ES-I3 (cell line): Measurements from ENCODE around the gene TTC4.

Experiments used
- H3K36me3 ChIP-seq: 2 replicates; pipeline ENCODE4 v1.6.1; 2013; ENCODE audit warnings: mild to moderate bottlenecking, low read length, control low read depth, moderate library complexity; ENCODE audit not compliant: insufficient read depth
- H3K4me1 ChIP-seq: 2 replicates; pipeline ENCODE4 v1.6.1; 2013; ENCODE audit warnings: mild to moderate bottlenecking, control low read depth, low read length; ENCODE audit not compliant: insufficient read depth
- H3K9ac ChIP-seq: 2 replicates; pipeline ENCODE4 v1.6.1; 2013; ENCODE audit warnings: low read depth, mild to moderate bottlenecking, low read length, moderate library complexity
- H3K9me3 ChIP-seq: 2 replicates; pipeline ENCODE4 v1.6.1; 2013; ENCODE audit warnings: mild to moderate bottlenecking, low read length, moderate library complexity; ENCODE audit not compliant: control insufficient read depth, insufficient read depth

The TTC4 gene

GRCh38 chr1:54715493-54716298 lies at the start of gene TTC4:
TSS of gene TTC4 (plus strand) at chr1:54715861. CDS start at chr1:54715909, 48 bp downstream.
- peaks cover 5% of the 10 kb centered on the region; the same call in 1 of the 2 replicates for H3K36me3 ChIP-seq
- peaks cover 2% of the 10 kb centered on the region; the same call in 1 of the 2 replicates for H3K4me1 ChIP-seq
- H3K9me3 ChIP-seq, result no peaks in the 10 kb centered on the region
- peak within 1 kb of the TSS; percentile 95 for H3K9ac ChIP-seq

DNA sequence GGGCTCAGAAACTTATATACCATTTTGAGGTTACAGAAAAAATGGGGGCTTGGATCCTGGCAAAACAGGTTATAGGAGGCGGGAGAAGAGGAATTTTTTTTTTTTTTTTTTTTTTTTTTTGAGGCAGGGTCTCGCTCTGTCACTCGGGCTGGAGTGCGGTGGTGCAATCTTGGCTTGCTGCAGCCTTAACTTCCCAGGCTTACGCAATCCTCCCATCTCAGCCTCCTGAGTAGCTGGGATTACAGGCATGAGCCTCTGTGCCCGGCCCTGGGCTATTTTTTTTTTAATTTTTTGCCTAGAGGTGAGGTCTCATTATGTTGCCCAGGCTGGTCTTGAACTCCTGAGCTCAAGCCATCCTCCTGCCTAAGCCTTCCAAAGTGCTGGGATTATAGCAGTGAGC lies 49.3 kb upstream of the TTC4 start:
- Histone ChIP-seq H3K9me3 (no peaks in the 10 kb centered on the region), H3K4me1 (no peaks in the 10 kb centered on the region), H3K36me3 (no peaks in the 10 kb centered on the region), H3K9ac (no peak overlapping the region)

GRCh38 chr1:54667797-54668196 lies 47.9 kb upstream of the TTC4 start:
- Histone ChIP-seq H3K9ac (no peak overlapping the region), H3K36me3 (no peaks in the 10 kb centered on the region), H3K4me1 (no peaks in the 10 kb centered on the region), H3K9me3 (no peaks in the 10 kb centered on the region)

- no peaks in the 10 kb centered on the region for H3K4me1 ChIP-seq
- H3K9ac ChIP-seq, result no peak overlapping the region
- H3K36me3 ChIP-seq, result no peaks in the 10 kb centered on the region
- no peaks in the 10 kb centered on the region for H3K9me3 ChIP-seq
These were observed 47.1 kb upstream of the TTC4 start for GRCh38 chr1:54668567-54668966.

DNA sequence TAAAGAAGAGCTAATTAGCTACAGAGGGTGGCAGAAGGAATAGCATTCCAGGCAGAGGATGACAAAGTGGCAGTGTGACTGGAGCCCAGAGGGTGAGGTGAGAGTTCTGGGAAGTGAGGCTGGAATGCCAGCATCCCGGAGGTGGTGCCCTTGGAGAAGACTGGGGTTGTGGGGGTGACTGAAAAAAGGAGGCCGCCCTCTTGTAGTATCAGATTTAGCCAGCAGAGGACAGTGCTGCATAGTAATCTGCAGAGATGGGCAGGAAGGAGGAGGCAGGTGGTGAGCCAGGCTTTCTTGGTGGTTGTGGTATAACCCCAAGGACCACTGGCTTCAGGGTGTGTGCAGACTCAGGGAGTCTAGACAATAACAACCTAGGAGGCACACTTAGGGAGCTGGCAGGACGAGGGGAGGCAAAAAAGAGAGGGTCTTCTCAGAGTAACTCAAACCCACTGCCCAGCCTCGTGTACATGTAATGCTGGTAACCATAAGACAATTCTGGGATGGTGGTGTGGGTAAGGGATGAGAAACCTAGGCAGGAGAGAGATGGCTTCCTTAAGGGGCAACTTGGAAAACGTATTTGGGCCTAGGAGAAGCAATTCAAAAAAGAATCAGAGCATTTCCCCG lies 43.6 kb upstream of the TTC4 start:
- no peak overlapping the region for H3K9ac ChIP-seq

GRCh38 chr1:54678776-54679643 lies 36.7 kb upstream of the TTC4 start:
- Histone ChIP-seq H3K9ac (no peak overlapping the region), H3K9me3 (no peaks in the 10 kb centered on the region), H3K4me1 (no peaks in the 10 kb centered on the region), H3K36me3 (no peaks in the 10 kb centered on the region)

More for the DNA sequence above, 43.6 kb upstream of the TTC4 start:
- Histone ChIP-seq H3K4me1 (no peaks in the 10 kb centered on the region), H3K36me3 (no peaks in the 10 kb centered on the region), H3K9me3 (no peaks in the 10 kb centered on the region)

GRCh38 chr1:54679706-54680105 lies 36.0 kb upstream of the TTC4 start:
- Histone ChIP-seq H3K4me1 (no peaks in the 10 kb centered on the region), H3K9me3 (no peaks in the 10 kb centered on the region), H3K9ac (no peak overlapping the region)

GRCh38 chr1:54680387-54680786 lies 35.3 kb upstream of the TTC4 start:
- Histone ChIP-seq H3K9me3 (no peaks in the 10 kb centered on the region), H3K9ac (no peak overlapping the region), H3K36me3 (no peaks in the 10 kb centered on the region), H3K4me1 (no peaks in the 10 kb centered on the region)

More at GRCh38 chr1:54679706-54680105, 36.0 kb upstream of the TTC4 start:
- H3K36me3 ChIP-seq, result no peaks in the 10 kb centered on the region

- no peaks in the 10 kb centered on the region for H3K4me1 ChIP-seq
- no peaks in the 10 kb centered on the region for H3K9me3 ChIP-seq
- H3K36me3 ChIP-seq, result no peaks in the 10 kb centered on the region
- no peak overlapping the region for H3K9ac ChIP-seq
These were observed 34.3 kb upstream of the TTC4 start for GRCh38 chr1:54681358-54681757.

DNA sequence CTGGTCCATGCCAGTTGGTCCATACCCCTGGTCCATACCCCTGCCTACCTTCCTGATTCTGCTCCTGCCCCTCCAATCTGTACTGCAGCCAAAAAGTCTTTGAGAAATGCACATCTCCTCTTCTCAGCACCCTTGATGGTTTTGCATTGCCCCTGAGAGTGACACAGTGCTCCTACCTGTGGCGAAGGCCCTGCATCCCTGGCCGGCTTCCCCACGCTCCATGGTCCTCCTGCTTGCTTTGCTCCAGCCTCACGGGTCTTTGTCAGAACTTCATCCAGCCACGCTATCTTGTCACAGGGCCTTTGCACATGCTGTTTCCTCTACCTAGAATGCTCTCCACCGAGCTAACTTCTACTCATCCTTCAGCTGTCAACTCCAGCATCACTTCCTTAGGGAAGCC lies 32.2 kb upstream of the TTC4 start:
- Histone ChIP-seq H3K9me3 (no peaks in the 10 kb centered on the region), H3K4me1 (no peaks in the 10 kb centered on the region), H3K36me3 (no peaks in the 10 kb centered on the region), H3K9ac (no peak overlapping the region)

DNA sequence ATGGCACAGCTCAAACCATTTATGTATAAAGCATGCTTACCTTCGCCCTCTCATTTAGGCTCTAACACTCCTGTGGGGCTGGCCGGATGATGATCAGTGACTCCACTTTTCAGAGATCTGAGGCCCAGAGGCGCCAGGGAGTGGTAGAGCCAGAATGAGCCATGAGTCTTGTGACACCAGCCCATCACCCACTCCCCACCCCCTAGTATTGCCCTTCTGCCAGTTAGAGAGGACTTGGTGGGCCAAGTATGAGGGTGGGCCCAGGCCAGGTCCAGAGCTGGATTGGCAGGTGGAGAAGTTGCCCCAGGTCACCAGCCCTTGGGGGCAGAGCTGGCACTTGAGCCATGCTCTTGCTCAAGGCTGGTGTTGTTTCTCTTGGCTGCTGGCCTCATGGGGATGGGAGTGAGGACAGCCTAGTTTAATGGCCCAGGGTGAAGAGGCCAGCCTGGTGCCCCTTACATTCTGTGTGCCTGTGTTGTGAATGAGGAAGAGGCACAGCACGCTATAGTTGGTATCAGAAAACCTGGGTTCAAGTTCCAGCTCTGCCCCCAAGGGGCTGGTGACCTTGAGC lies 30.2 kb upstream of the TTC4 start:
- Histone ChIP-seq H3K4me1 (no peaks in the 10 kb centered on the region), H3K36me3 (no peaks in the 10 kb centered on the region), H3K9me3 (no peaks in the 10 kb centered on the region), H3K9ac (no peak overlapping the region)

DNA sequence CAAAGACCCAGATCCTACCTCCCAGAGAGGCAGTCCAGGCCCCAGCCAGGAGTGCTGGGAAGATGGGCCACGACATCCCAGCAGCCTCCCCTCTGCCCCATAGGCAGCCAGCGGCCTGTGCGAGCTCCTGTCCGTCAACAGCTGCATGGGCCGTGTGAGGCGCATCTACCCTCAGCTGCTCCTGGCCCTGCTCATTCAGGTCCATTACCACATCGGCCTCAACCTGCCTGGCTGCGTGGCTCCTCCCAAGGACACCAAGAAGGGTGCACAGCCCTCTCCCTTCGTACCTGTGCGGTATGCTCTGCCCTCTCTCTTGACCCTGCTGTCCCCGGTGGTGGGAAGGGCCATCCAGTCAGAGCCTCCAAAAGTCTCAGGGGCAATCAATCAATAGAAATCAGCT lies 29.5 kb upstream of the TTC4 start:
- H3K36me3 ChIP-seq, result no peaks in the 10 kb centered on the region
- no peaks in the 10 kb centered on the region for H3K4me1 ChIP-seq
- H3K9ac ChIP-seq, result no peak overlapping the region
- no peaks in the 10 kb centered on the region for H3K9me3 ChIP-seq

DNA sequence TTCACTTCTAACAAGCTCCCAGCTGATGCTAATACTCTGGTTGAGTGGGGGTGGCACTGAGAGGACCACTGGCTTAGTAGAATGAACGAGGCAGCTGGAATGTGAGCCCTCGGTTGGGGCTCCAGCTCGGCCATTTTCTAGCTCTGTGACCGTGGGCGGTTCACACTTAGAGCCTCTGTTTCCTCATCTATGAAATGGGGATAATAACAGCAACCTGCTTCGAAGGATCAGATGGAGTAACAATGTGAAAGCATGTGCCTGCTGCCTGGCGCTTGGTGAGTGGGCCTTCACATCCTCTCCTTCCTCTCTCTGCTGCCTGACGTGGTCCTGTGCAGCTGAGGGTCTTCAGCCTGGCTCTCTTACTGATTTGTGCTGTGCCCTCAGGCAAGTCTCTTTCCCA lies 20.9 kb upstream of the TTC4 start:
- H3K4me1 ChIP-seq, result no peaks in the 10 kb centered on the region
- no peaks in the 10 kb centered on the region for H3K36me3 ChIP-seq
- no peak overlapping the region for H3K9ac ChIP-seq
- H3K9me3 ChIP-seq, result no peaks in the 10 kb centered on the region

DNA sequence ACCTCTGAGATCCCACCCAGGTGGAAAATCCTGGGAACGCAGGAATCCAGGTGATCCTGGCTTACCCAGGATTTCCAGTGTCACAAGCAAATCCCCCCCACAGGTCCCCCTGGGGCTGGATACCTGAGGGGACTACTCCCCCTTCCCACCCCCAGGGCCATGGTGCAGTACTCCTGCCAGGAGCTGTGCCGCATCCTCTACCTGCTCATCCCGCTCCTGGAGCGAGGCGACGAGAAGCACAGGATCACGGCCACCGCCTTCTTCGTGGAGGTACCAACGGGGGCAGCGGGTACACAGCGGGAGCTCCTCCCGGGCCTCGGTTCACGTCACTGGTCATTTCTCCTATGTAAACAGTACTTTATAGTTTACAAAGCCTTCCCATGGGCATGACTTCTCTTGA lies 20.4 kb upstream of the TTC4 start:
- no peaks in the 10 kb centered on the region for H3K36me3 ChIP-seq
- H3K9ac ChIP-seq, result no peak overlapping the region
- no peaks in the 10 kb centered on the region for H3K4me1 ChIP-seq
- H3K9me3 ChIP-seq, result no peaks in the 10 kb centered on the region
